NCI-H345 (cell line): ENCODE data around the gene SLC17A9.
A peak's percentile ranks its signal among the peaks of the same experiment; 100 is the strongest.

Experiments
- DNase-seq: peaks from one replicate; lab custom pipeline; 2025; lab: John Stamatoyannopoulos, UW

SLC17A9 gene

GRCh38 chr20:62938105-62938888, 14.2 kb upstream of the SLC17A9 start, which contains the start of gene GID8:
GID8 (plus strand) TSS chr20:62938147; CDS start chr20:62941503, 3,356 bp downstream.
- DNase-seq = no peak

DNA sequence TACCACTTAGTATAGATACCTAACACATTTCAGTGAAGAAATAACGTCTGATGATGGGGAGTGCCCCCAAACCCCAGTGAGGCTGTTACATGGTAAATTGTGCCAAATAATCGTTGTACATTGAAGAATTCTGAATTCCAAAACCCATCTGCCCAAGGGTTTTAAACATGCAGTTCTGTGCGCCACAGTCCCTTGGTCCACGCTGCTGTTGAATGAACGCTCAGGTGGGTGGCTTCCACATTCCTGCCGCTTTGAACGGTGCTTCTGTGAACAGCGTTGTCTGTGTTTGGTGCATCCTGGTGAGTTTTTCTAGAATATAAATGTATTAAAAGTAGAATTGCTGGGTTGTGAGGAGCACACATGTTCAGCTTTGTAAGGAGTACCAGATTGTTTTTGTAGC, 11.6 kb upstream of the SLC17A9 start:
- DNase-seq = no peak

DNA sequence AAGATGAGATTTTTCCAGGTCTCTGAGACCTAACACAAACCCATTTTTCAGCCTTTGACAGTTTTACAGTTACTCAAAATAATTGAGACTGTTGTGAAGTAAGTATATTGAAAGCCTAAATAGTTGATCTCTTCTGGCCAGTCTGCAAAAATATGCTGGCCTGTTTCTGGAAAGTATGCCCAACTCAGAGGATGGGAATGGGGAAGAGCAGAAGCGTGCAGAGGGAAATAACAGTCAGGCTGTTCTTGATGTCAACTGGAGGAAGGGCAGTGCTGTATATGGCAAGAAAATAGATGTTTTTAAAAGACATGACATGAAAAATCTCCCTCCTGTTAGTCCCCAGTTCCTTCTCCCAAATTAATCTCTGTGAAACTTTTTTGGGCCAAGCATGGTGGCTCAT, 10.7 kb upstream of the SLC17A9 start:
- DNase-seq = no peak

DNA sequence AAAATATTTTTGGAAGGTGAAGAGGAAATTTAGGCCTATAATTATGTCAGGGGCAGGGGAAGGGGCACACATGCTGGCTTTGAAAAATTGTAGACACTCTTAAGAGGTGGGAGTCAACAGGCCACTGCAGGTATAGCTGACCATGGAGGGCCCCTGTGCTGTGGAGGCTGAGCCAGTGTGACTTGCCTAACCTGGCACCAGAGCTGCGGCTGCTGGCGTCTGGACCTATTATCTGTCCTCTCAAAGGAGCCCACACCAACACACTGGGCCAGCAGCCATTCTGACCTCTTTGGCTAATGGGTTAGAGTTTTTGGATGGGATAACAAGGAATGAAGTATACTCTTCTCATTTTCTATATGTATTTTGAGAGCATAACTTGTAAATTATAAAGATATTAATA, 10.1 kb upstream of the SLC17A9 start:
- DNase-seq = no peak

- DNase-seq = no peak
Observed at GRCh38 chr20:62943396-62943795, 9.1 kb upstream of the SLC17A9 start.

- DNase-seq = no peak
Observed at GRCh38 chr20:62944184-62944583, 8.3 kb upstream of the SLC17A9 start.

DNA sequence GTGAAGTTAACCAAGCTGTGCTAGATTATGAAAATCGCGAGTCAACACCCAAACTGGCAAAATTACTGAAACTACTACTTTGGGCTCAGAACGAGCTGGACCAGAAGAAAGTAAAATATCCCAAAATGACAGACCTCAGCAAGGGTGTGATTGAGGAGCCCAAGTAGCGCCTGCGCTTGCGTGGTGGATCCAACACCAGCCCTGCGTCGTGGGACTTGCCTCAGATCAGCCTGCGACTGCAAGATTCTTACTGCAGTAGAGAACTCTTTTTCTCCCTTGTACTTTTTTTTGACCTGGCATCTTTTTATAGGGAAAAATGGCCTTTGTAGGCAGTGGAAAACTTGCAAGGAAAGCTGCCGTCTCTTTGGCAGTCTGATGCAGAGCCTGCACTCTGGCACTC, 7.8 kb upstream of the SLC17A9 start:
- DNase-seq = no peak

GRCh38 chr20:62945771-62946339, 6.7 kb upstream of the SLC17A9 start:
- no peak for DNase-seq

DNA sequence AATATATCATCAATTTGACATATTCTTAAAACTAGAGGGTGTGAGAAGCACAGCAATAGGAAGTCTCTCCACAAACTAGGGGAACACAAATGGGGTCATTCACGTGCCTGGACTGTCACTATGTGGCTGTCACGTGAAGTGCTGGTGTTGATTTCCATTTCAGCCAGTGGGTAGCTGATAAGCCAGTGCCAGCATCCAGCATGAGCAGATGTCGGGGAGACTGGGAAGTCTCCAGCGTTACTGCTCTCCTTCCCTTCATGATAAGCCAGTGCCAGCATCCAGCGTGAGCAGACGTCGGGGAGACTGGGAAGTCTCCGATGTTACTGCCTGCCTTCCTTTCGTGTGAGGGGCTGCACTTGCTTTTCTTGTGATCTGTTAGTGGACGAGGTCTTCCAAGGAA, 5.6 kb upstream of the SLC17A9 start:
- DNase-seq = no peak

DNA sequence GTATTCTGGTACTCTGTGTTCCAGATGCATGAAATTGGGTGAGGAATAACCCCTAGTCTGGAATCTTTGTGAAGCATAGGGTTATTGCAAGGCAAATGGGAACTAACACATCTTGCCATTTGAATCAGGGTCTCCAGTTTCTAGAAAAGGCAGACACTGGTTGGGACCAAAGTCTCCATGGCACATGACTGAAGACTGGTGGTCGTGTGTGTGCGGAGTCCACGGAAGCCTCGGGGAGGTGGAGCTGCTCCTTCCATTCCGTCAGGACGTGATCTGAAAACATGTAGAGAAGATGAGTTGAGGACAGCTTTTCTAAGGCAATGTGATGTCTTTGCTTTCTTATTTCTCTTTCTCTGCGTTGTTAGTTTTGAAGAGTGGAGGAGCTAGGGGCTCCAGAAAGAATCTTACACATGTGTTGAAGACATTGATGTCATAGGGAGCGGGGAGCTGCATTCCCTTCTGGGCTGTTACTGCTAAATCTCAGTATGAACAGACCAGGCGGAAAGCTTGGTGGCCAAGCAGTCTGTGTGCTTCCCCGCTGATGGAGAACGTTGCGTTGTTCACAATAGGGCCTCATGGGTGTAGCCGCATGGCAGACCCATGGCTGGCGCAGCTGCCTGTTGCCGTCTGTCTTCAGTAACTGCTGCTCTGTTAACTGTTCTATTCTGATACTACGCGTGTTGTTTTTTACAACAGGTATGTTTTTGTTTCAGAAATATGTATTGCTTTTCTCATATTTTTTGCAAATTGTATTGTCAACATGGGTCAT, 4.8 kb upstream of the SLC17A9 start:
- no peak for DNase-seq

GRCh38 chr20:62949153-62949821, 3.2 kb upstream of the SLC17A9 start:
- no peak for DNase-seq

GRCh38 chr20:62949962-62950361, 2.5 kb upstream of the SLC17A9 start:
- DNase-seq = no peak

DNA sequence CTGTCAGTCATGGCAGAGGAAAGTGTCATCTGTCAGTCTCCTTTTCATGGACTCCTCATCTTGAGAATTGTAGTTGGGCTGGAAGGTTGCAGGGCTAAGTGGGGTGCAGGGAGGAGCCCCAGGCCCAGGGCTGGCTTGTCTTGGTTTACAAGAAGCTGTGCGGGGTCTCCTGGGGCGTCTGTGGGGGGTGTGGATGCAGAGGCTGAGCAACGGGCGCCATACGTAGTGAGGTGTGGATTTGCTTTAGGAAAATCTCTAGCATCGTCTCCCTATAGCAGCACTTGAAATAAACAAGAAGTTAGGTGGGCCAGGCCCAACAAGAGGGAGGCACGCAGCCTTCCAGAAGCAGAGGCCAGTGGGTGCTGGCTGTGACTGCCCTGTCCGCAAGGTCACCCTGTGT, 1.8 kb upstream of the SLC17A9 start:
- DNase-seq = no peak

DNA sequence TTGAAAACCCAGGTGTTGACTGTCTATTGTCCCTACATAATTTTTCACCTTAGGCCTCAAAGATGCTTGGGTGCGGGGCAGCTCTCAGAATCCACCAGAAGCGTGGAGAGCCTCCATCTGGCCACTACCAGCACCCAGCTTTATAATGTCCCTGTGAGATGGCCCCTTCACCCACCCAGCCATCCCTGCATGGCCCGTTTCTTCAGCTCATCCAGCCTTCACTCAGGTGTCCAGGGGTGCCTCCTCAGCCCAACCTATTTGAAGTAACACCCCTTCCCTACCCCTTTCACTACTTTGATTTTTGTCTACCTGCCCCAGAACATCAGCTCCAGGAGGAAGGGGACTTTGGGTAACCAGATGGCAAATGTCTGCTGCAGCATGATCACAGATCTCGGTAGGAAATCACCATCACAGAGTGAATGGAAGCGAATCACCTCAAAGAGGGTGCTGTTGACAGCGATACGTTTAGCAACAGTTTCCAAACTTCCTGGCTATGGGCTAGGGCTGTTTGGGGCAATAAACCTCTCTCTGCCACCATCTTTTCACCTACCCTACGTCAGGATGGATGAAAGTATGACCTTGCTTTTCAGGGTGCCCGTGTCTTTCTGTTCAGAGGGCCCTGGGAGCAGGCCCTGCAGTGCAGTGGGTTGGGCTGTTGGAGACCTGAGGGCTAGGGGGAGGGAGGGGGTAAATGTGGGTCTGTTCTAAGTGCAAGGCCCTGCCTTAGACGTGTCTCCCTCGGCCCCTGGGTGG, 1.2 kb upstream of the SLC17A9 start:
- no peak for DNase-seq

GRCh38 chr20:62951896-62952372, 575 bp upstream of the SLC17A9 start:
- DNase-seq = no peak

- DNase-seq = no peak
Observed at GRCh38 chr20:62952968-62953838, 694 bp downstream of the SLC17A9 start.

- peak; percentile 85 for DNase-seq
Observed at GRCh38 chr20:62953839-62954703, 1.6 kb downstream of the SLC17A9 start.

- DNase-seq = no peak
Observed at GRCh38 chr20:62955519-62956386, 3.2 kb downstream of the SLC17A9 start.
